GM23338 (cell line): ENCODE data around the gene STX16. TPM values are rescaled to one million over a fixed set of nuclear protein-coding genes. Genes with fewer than 3 reads are reported as not detected.

Experiments used
- ATAC-seq: fragments of 200-7000 bp; cut with Tn5 transposase; 3 replicates; pipeline ENCODE4 v1.9.1; 2020
- DNase-seq: peaks from one replicate; pipeline ENCODE4 v3.0.0-alpha.2; 2015; ENCODE audit warnings: low spot score
- H2AFZ ChIP-seq: fragments of 200-600 bp; sonication (generic); 2 replicates; pipeline ENCODE4 v1.8.0; 2016; ENCODE audit warnings: antibody characterized with exemption, mild to moderate bottlenecking, moderate library complexity
- H3F3A ChIP-seq: fragments of 200-600 bp; sonication (generic); replicated peaks from 2 replicates; pipeline ENCODE4 v1.8.0; 2017; ENCODE audit warnings: antibody characterized with exemption, mixed run types, low read depth
- H3K27ac ChIP-seq: fragments of 200-600 bp; sonication (generic); 2 replicates; pipeline ENCODE4 v1.6.1; 2016; ENCODE audit warnings: low read depth
- H3K27me3 ChIP-seq: fragments of 200-600 bp; sonication (generic); 2 replicates; pipeline ENCODE4 v1.8.0; 2016; ENCODE audit warnings: mild to moderate bottlenecking, mixed run types, moderate library complexity; ENCODE audit not compliant: insufficient read depth
- H3K36me3 ChIP-seq: fragments of 200-600 bp; sonication (generic); 2 replicates; pipeline ENCODE4 v1.8.0; 2016; ENCODE audit warnings: mild to moderate bottlenecking; ENCODE audit not compliant: insufficient read depth
- H3K4me1 ChIP-seq: fragments of 200-600 bp; sonication (generic); 2 replicates; pipeline ENCODE4 v1.8.0; 2016; ENCODE audit warnings: mild to moderate bottlenecking, moderate library complexity; ENCODE audit not compliant: insufficient read depth
- H3K4me2 ChIP-seq: fragments of 200-600 bp; sonication (generic); 2 replicates; pipeline ENCODE4 v1.7.1; 2017; ENCODE audit warnings: mixed run types
- H3K4me3 ChIP-seq: fragments of 200-600 bp; sonication (generic); 2 replicates; pipeline ENCODE4 v1.6.1; 2016; ENCODE audit warnings: mixed run types
- H3K79me2 ChIP-seq: fragments of 200-600 bp; sonication (generic); replicated peaks from 2 replicates; pipeline ENCODE4 v1.8.0; 2017; ENCODE audit warnings: mild to moderate bottlenecking; ENCODE audit not compliant: insufficient read depth
- H3K9me2 ChIP-seq: fragments of 200-600 bp; sonication (generic); 2 replicates; pipeline ENCODE4 v1.8.0; 2017; ENCODE audit not compliant: insufficient read depth
- H4K20me1 ChIP-seq: fragments of 200-600 bp; sonication (generic); replicated peaks from 2 replicates; pipeline ENCODE4 v1.8.0; 2017; ENCODE audit warnings: mild to moderate bottlenecking; ENCODE audit not compliant: insufficient read depth
- H3K27ac Mint-ChIP-seq: 2 replicates; pipeline ENCODE4 v1.8.0; 2020; ENCODE audit warnings: inconsistent platforms, mild to moderate bottlenecking, moderate library complexity, mixed read lengths
- H3K27me3 Mint-ChIP-seq: 3 replicates; pipeline ENCODE4 v1.8.0; 2022; ENCODE audit warnings: low read depth, mild to moderate bottlenecking, moderate library complexity, mixed read lengths, inconsistent platforms; ENCODE audit not compliant: insufficient read depth, poor library complexity
- H3K36me3 Mint-ChIP-seq: 3 replicates; pipeline ENCODE4 v1.8.0; 2021; ENCODE audit warnings: low read depth, mild to moderate bottlenecking, inconsistent platforms, moderate library complexity, mixed read lengths
- H3K4me1 Mint-ChIP-seq: 3 replicates; pipeline ENCODE4 v1.8.0; 2020; ENCODE audit warnings: mild to moderate bottlenecking, inconsistent platforms, mixed read lengths
- H3K4me3 Mint-ChIP-seq: 3 replicates; pipeline ENCODE4 v1.8.0; 2021; ENCODE audit warnings: moderate library complexity, mild to moderate bottlenecking, inconsistent platforms, mixed read lengths
- H3K9me3 Mint-ChIP-seq: 3 replicates; pipeline ENCODE4 v1.8.0; 2020; ENCODE audit warnings: moderate library complexity, mild to moderate bottlenecking, inconsistent platforms, mixed read lengths
- CREB1 ChIP-seq: fragments of 250-450 bp; sonication (Bioruptor Pico); IDR thresholded peaks from 2 replicates; pipeline ENCODE4 v1.5.0; 2020; ENCODE audit warnings: low read depth, mild to moderate bottlenecking, moderate library complexity
- ETS1 ChIP-seq: IDR thresholded peaks from 2 replicates; pipeline ENCODE4 v1.6.1; 2016; ENCODE audit warnings: antibody characterized with exemption
- EZH2 ChIP-seq: fragments of 200-600 bp; sonication (generic); IDR thresholded peaks from one replicate; pipeline ENCODE4 v1.8.0; 2017; ENCODE audit warnings: antibody characterized with exemption, mild to moderate bottlenecking, low read depth; ENCODE audit not compliant: unreplicated experiment
- EZH2phosphoT487 ChIP-seq: fragments of 200-600 bp; sonication (generic); IDR thresholded peaks from one replicate; pipeline ENCODE4 v1.8.1; 2018; ENCODE audit warnings: antibody characterized with exemption; ENCODE audit not compliant: unreplicated experiment
- POLR2AphosphoS5 ChIP-seq: IDR thresholded peaks from 2 replicates; pipeline ENCODE4 v1.6.1; 2016; ENCODE audit warnings: antibody characterized with exemption, low read depth
- REST ChIP-seq: IDR thresholded peaks from one replicate; pipeline ENCODE4 v1.6.1; 2018; ENCODE audit warnings: antibody characterized with exemption; ENCODE audit not compliant: unreplicated experiment
- STAT1 ChIP-seq: IDR thresholded peaks from one replicate; pipeline ENCODE4 v1.6.1; 2016; ENCODE audit warnings: antibody characterized with exemption; ENCODE audit not compliant: unreplicated experiment
- ZNF114 ChIP-seq: fragments of 250-450 bp; sonication (Bioruptor Pico); IDR thresholded peaks from 2 replicates; pipeline ENCODE4 v1.5.0; 2020; ENCODE audit warnings: mild to moderate bottlenecking, moderate library complexity
- ZNF331 ChIP-seq: fragments of 250-450 bp; sonication (Bioruptor Pico); IDR thresholded peaks from 2 replicates; pipeline ENCODE4 v1.5.0; 2020; ENCODE audit warnings: low read depth, mild to moderate bottlenecking, moderate library complexity
- polyA plus RNA-seq: library from polyadenylated mRNA; unstranded; fragments of >200 nt; fragmentation: Nextera tagmentation; extraction: Ambion mirVana; gene quantifications from 2 replicates; pipeline ENCODE4 v1.2.1, GENCODE V29; 2016
- total RNA-seq: library from RNA; depleted of rRNA; stranded (reverse); fragments of >200 nt; shearing (Covaris generic); gene quantifications from 2 replicates; pipeline ENCODE4 v1.2.3, GENCODE V29; 2014

The STX16 gene
- total and polyA plus RNA-seq, 2 experiments from 2014 or later = 31.2 to 70.5 TPM

- Mint-ChIP-seq H3K27me3 (peaks cover 26% of the 10 kb centered on the region), H3K4me3 (no peak overlapping the region; the same call in 2 of the 3 replicates), H3K4me1 (peaks cover 16% of the 10 kb centered on the region), H3K27ac (no peak overlapping the region), H3K9me3 (peaks cover 41% of the 10 kb centered on the region), H3K36me3 (peaks cover 35% of the 10 kb centered on the region)
- DNase-seq = no peak
- no peak overlapping the region for H3K27ac ChIP-seq
- no peaks in the 10 kb centered on the region for H4K20me1 ChIP-seq
- no peak for TF ChIP-seq ZNF331 (CRISPR knock-in tag)
- no peak for TF ChIP-seq REST
- no peak for TF ChIP-seq EZH2phosphoT487
- TF ChIP-seq ETS1 = no peak
- no peak for TF ChIP-seq STAT1
- no peak for TF ChIP-seq CREB1 (CRISPR knock-in tag)
- TF ChIP-seq ZNF114 (CRISPR knock-in tag) = no peak
- no peak for TF ChIP-seq POLR2AphosphoS5
- no peak for TF ChIP-seq EZH2
- ATAC-seq = no peak
- peak overlapping the region; percentile 49; the same call in 1 of the 2 replicates for H3K4me2 ChIP-seq
- peaks cover 12% of the 10 kb centered on the region for H3K4me1 ChIP-seq
- H2AFZ ChIP-seq = peak overlapping the region; percentile 50
- no peak overlapping the region for H3K4me3 ChIP-seq
- 0 out of 2 replicates have a peak, but pooled peaks cover 4% of the 10 kb centered on the region for H3F3A ChIP-seq
- H3K36me3 ChIP-seq = no peaks in the 10 kb centered on the region
- H3K9me2 ChIP-seq = no peaks in the 10 kb centered on the region; the same call in 1 of the 2 replicates
- peaks cover 11% of the 10 kb centered on the region for H3K27me3 ChIP-seq
- H3K79me2 ChIP-seq = no peaks in the 10 kb centered on the region
Measured at GRCh38 chr20:58618351-58619076, 32.6 kb upstream of the STX16 start.
